ENCODE measurements around the gene SAMHD1.
"Not testable (repeated sequence)": the region's sequence is repeated elsewhere in the genome, so short reads cannot be mapped to it uniquely, and the experiment has no call there.

SAMHD1 gene

GRCh38 chr20:36951198-36951978 is at the start of gene SAMHD1:
SAMHD1 (minus strand) TSS chr20:36951708; CDS start chr20:36951643, 65 bp downstream.
- no peak within 1 kb of the TSS for H3K27ac ChIP-seq
- peak within 1 kb of the TSS; percentile 55 for H3K9ac ChIP-seq

GRCh38 chr20:37000171-37000570 is 48.7 kb upstream of the SAMHD1 start:
- H4K20me1 ChIP-seq, H3K27ac ChIP-seq, H3K4me3 ChIP-seq, H3K4me2 ChIP-seq, H3K27me3 ChIP-seq, H3K9me3 ChIP-seq, H3K9ac ChIP-seq: not testable (repeated sequence)
- Histone ChIP-seq H3K4me1 (peaks cover 14% of the 10 kb centered on the region), H3K36me3 (peaks cover 71% of the 10 kb centered on the region)

More at GRCh38 chr20:36951198-36951978, at the start of gene SAMHD1:
- peak within 1 kb of the TSS; percentile 100 for H3K4me2 ChIP-seq
- peaks cover 34% of the 10 kb centered on the region for H3K27me3 ChIP-seq
- peak within 1 kb of the TSS; percentile 77 for H3K4me3 ChIP-seq
- 0 out of 2 replicates have a peak, but pooled peaks cover 16% of the 10 kb centered on the region for H4K20me1 ChIP-seq
- H3K4me1 ChIP-seq: peaks cover 33% of the 10 kb centered on the region
- H3K9me3 ChIP-seq: no peaks in the 10 kb centered on the region
- no peak for TF ChIP-seq Cebpa-rat (IDR thresholded peaks at IDR 0.05)
- H3K36me3 ChIP-seq: no peaks in the 10 kb centered on the region

- H4K20me1 ChIP-seq: no peaks in the 10 kb centered on the region
- H3K27me3 ChIP-seq: no peaks in the 10 kb centered on the region
- no peak overlapping the region for H3K4me3 ChIP-seq
- peaks cover 72% of the 10 kb centered on the region for H3K36me3 ChIP-seq
- peaks cover 22% of the 10 kb centered on the region for H3K9me3 ChIP-seq
- no peak overlapping the region for H3K27ac ChIP-seq
- no peak for TF ChIP-seq Cebpa-rat (IDR thresholded peaks at IDR 0.05)
- H3K4me2 ChIP-seq: no peak overlapping the region
- no peaks in the 10 kb centered on the region for H3K4me1 ChIP-seq
- no peak overlapping the region for H3K9ac ChIP-seq
These were observed 47.1 kb upstream of the SAMHD1 start for GRCh38 chr20:36998652-36999051.

- Histone ChIP-seq H3K4me3 (no peak overlapping the region), H3K4me2 (no peak overlapping the region), H3K36me3 (peaks cover 69% of the 10 kb centered on the region), H3K27me3 (no peaks in the 10 kb centered on the region), H3K4me1 (no peaks in the 10 kb centered on the region), H3K27ac (no peak overlapping the region), H4K20me1 (no peaks in the 10 kb centered on the region), H3K9ac (no peak overlapping the region), H3K9me3 (peaks cover 37% of the 10 kb centered on the region)
- no peak for TF ChIP-seq Cebpa-rat (IDR thresholded peaks at IDR 0.05)
These were observed 45.6 kb upstream of the SAMHD1 start for GRCh38 chr20:36997121-36997520.

GRCh38 chr20:36994221-36994620 is 42.7 kb upstream of the SAMHD1 start:
- not testable (repeated sequence) for H3K27me3 ChIP-seq, H3K4me2 ChIP-seq, H3K27ac ChIP-seq, H3K4me3 ChIP-seq, H4K20me1 ChIP-seq, H3K9ac ChIP-seq
- Histone ChIP-seq H3K36me3 (peaks cover 64% of the 10 kb centered on the region), H3K4me1 (peaks cover 14% of the 10 kb centered on the region), H3K9me3 (peaks cover 40% of the 10 kb centered on the region)

- peaks cover 27% of the 10 kb centered on the region for H3K4me1 ChIP-seq
- no peaks in the 10 kb centered on the region for H3K27me3 ChIP-seq
- H3K36me3 ChIP-seq: peaks cover 51% of the 10 kb centered on the region
- H3K9me3 ChIP-seq: peaks cover 42% of the 10 kb centered on the region
- no peak overlapping the region for H3K4me2 ChIP-seq
- TF ChIP-seq Cebpa-rat (IDR thresholded peaks at IDR 0.05): no peak
- no peaks in the 10 kb centered on the region for H4K20me1 ChIP-seq
- H3K4me3 ChIP-seq: no peak overlapping the region
- H3K27ac ChIP-seq: no peak overlapping the region
- H3K9ac ChIP-seq: no peak overlapping the region
These were observed 41.4 kb upstream of the SAMHD1 start for GRCh38 chr20:36992802-36993334.

GRCh38 chr20:36991703-36992102 is 40.2 kb upstream of the SAMHD1 start:
- no peaks in the 10 kb centered on the region for H3K27me3 ChIP-seq
- no peak overlapping the region for H3K4me3 ChIP-seq
- H4K20me1 ChIP-seq: no peaks in the 10 kb centered on the region
- H3K9ac ChIP-seq: no peak overlapping the region
- no peak overlapping the region for H3K4me2 ChIP-seq
- peaks cover 34% of the 10 kb centered on the region for H3K4me1 ChIP-seq
- peaks cover 42% of the 10 kb centered on the region for H3K36me3 ChIP-seq
- peaks cover 54% of the 10 kb centered on the region for H3K9me3 ChIP-seq
- no peak overlapping the region for H3K27ac ChIP-seq
- no peak for TF ChIP-seq Cebpa-rat (IDR thresholded peaks at IDR 0.05)

- peaks cover 54% of the 10 kb centered on the region for H3K9me3 ChIP-seq
- no peaks in the 10 kb centered on the region for H4K20me1 ChIP-seq
- no peak overlapping the region; the same call in 1 of the 2 replicates for H3K9ac ChIP-seq
- H3K27me3 ChIP-seq: no peaks in the 10 kb centered on the region
- peak overlapping the region; percentile 58 for H3K4me2 ChIP-seq
- H3K4me1 ChIP-seq: peaks cover 46% of the 10 kb centered on the region
- no peak for TF ChIP-seq Cebpa-rat (IDR thresholded peaks at IDR 0.05)
- peak overlapping the region; percentile 39; the same call in 1 of the 2 replicates for H3K4me3 ChIP-seq
- peaks cover 23% of the 10 kb centered on the region for H3K36me3 ChIP-seq
- H3K27ac ChIP-seq: peak overlapping the region; percentile 83
These were observed 38.3 kb upstream of the SAMHD1 start for GRCh38 chr20:36989797-36990196.

GRCh38 chr20:36988494-36988966 is 37.0 kb upstream of the SAMHD1 start:
- no peak for TF ChIP-seq Cebpa-rat (IDR thresholded peaks at IDR 0.05)
- Histone ChIP-seq H3K4me2 (peak overlapping the region; percentile 58), H3K9me3 (peaks cover 41% of the 10 kb centered on the region), H3K36me3 (peaks cover 11% of the 10 kb centered on the region; the same call in 1 of the 2 replicates), H3K27me3 (no peaks in the 10 kb centered on the region), H3K4me3 (peak overlapping the region; percentile 39), H3K27ac (peak overlapping the region; percentile 83), H3K9ac (peak overlapping the region; percentile 50; the same call in 1 of the 2 replicates), H3K4me1 (peaks cover 59% of the 10 kb centered on the region), H4K20me1 (no peaks in the 10 kb centered on the region)

GRCh38 chr20:36984257-36984638 is 32.7 kb upstream of the SAMHD1 start:
- Histone ChIP-seq H3K9ac (peak overlapping the region; percentile 53; the same call in 1 of the 2 replicates), H3K36me3 (no peaks in the 10 kb centered on the region), H3K27ac (peak overlapping the region; percentile 85), H3K27me3 (no peaks in the 10 kb centered on the region), H3K4me2 (peak overlapping the region; percentile 86), H3K9me3 (peaks cover 26% of the 10 kb centered on the region), H3K4me3 (peak overlapping the region; percentile 34), H4K20me1 (no peaks in the 10 kb centered on the region), H3K4me1 (peaks cover 59% of the 10 kb centered on the region)
- no peak for TF ChIP-seq Cebpa-rat (IDR thresholded peaks at IDR 0.05)

Data from BLaER1 (cell line).